Measurements from ENCODE around the gene VCX.
"Not testable (repeated sequence)": the region's sequence is repeated elsewhere in the genome, so short reads cannot be mapped to it uniquely, and the experiment has no call there.

VCX gene

GRCh38 chrX:7842871-7843270 is at the start of gene VCX:
Gene VCX (plus strand): TSS chrX:7843171. CDS start chrX:7843204, 33 bp downstream.
- DNase-seq (ENCODE audit: low spot score) = not testable (repeated sequence)

GRCh38 chrX:7798327-7798726 is 44.6 kb upstream of the VCX start:
- no peak for DNase-seq (ENCODE audit: low spot score)

GRCh38 chrX:7801711-7802110 is 41.3 kb upstream of the VCX start:
- DNase-seq (ENCODE audit: low spot score) = no peak

- no peak for DNase-seq (ENCODE audit: low spot score)
Observed at GRCh38 chrX:7815166-7815805, 27.7 kb upstream of the VCX start.

GRCh38 chrX:7828594-7828993 is 14.4 kb upstream of the VCX start:
- DNase-seq (ENCODE audit: low spot score) = no peak

- DNase-seq (ENCODE audit: low spot score) = no peak
Observed at GRCh38 chrX:7841084-7841805, 1.7 kb upstream of the VCX start.

- no peak for DNase-seq (ENCODE audit: low spot score)
Observed at GRCh38 chrX:7852166-7852565, 9.2 kb downstream of the VCX start.

GRCh38 chrX:7872042-7872441 is 29.1 kb downstream of the VCX start:
- no peak for DNase-seq (ENCODE audit: low spot score)

GRCh38 chrX:7876957-7877356 is 34.0 kb downstream of the VCX start:
- no peak for DNase-seq (ENCODE audit: low spot score)

- DNase-seq (ENCODE audit: low spot score) = no peak
Observed at GRCh38 chrX:7889135-7889534, 46.2 kb downstream of the VCX start.

- DNase-seq (ENCODE audit: low spot score) = no peak
Observed at GRCh38 chrX:7889680-7890079, 46.7 kb downstream of the VCX start.

- no peak for DNase-seq (ENCODE audit: low spot score)
Observed at GRCh38 chrX:7891928-7892327, 49.0 kb downstream of the VCX start.

All from putamen (tissue), 1 donor.